HFFc6 (cell line): Measurements from ENCODE around the gene DNAJB13. TPM values are rescaled to one million over a fixed set of nuclear protein-coding genes. Genes with fewer than 3 reads are reported as not detected.

Source experiments
- DNase-seq: peaks from one replicate; pipeline ENCODE4 v3.0.0-alpha.2; 2018
- H3K27ac Mint-ChIP-seq: 2 replicates; pipeline ENCODE4 v1.8.0; 2020; ENCODE audit warnings: mild to moderate bottlenecking, mixed read lengths
- H3K27me3 Mint-ChIP-seq: 2 replicates; pipeline ENCODE4 v1.8.0; 2021; ENCODE audit warnings: mild to moderate bottlenecking, moderate library complexity, mixed read lengths; ENCODE audit not compliant: insufficient read depth
- H3K36me3 Mint-ChIP-seq: 2 replicates; pipeline ENCODE4 v1.8.0; 2021; ENCODE audit warnings: low read depth, mixed read lengths
- H3K4me1 Mint-ChIP-seq: 2 replicates; pipeline ENCODE4 v1.8.0; 2020; ENCODE audit warnings: low read depth, mixed read lengths
- H3K4me3 Mint-ChIP-seq: 2 replicates; pipeline ENCODE4 v1.8.0; 2020; ENCODE audit warnings: mild to moderate bottlenecking, moderate library complexity, mixed read lengths
- H3K9me3 Mint-ChIP-seq: 2 replicates; pipeline ENCODE4 v1.8.0; 2020; ENCODE audit warnings: mild to moderate bottlenecking, mixed read lengths
- total RNA-seq, 6 experiments: library from RNA; stranded (reverse); fragmentation: NEBNext Ultra II Directional; extraction: Animal tissue kit (Norgen Biotek cat#: 25700); gene quantifications; 2 replicates in 1 of 6; 3 replicates in 5 of 6; pipeline ENCODE4 v1.2.3, GENCODE V29; 2021
- TF ChIP-seq, protein P1 (sequence below): fragments of 200-600 bp; sonication (generic); IDR thresholded peaks from 2 replicates; pipeline ENCODE4 v1.5.0; 2021; ENCODE audit warnings: antibody characterized with exemption, mild to moderate bottlenecking

DNAJB13 gene
- total RNA-seq, 6 experiments from 2014 or later = 0.11 to 0.25 (median 0.17) TPM; not detected in 2

DNA sequence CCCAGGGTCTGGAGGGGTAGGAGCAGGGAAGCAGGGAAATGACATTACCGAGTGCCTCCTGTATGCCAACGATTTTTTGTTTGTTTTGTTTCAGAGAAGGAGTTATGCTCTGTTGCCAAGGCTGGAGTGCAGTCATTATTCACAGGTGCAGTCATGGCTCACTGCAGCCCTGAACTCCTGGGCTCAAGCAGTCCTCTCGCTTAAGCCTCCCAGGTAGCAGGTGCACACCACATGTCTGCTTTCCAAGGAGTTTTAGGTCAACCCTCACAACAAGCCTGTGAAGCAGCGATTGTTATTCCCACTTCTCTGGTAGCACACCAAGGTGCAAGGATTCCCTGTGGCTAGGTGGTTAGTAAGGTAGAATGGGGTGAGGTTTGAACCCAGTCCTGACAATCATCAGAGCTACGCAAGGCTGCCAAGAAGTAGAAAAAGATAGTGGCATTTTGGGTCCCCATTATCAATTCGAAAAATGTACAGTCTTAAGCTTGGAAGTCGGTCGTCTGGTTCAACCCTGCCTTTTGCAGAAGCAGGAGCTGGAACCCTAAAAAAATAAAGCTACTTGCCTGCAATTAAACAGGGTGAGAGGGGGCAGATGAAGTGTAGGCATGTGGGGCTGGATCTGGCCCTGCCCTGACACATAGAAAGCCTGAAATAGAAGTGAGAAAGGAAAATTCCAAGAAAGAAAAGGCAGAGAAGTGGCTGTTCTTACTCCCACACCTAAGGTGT, 48.9 kb downstream of the DNAJB13 start:
- Mint-ChIP-seq H3K36me3 (no peaks in the 10 kb centered on the region), H3K27ac (no peak overlapping the region), H3K27me3 (no peaks in the 10 kb centered on the region), H3K4me1 (no peaks in the 10 kb centered on the region), H3K9me3 (no peaks in the 10 kb centered on the region), H3K4me3 (no peak overlapping the region)
- TF ChIP-seq, protein P1, sequence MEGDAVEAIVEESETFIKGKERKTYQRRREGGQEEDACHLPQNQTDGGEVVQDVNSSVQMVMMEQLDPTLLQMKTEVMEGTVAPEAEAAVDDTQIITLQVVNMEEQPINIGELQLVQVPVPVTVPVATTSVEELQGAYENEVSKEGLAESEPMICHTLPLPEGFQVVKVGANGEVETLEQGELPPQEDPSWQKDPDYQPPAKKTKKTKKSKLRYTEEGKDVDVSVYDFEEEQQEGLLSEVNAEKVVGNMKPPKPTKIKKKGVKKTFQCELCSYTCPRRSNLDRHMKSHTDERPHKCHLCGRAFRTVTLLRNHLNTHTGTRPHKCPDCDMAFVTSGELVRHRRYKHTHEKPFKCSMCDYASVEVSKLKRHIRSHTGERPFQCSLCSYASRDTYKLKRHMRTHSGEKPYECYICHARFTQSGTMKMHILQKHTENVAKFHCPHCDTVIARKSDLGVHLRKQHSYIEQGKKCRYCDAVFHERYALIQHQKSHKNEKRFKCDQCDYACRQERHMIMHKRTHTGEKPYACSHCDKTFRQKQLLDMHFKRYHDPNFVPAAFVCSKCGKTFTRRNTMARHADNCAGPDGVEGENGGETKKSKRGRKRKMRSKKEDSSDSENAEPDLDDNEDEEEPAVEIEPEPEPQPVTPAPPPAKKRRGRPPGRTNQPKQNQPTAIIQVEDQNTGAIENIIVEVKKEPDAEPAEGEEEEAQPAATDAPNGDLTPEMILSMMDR = no peak
- DNase-seq = no peak

DNA sequence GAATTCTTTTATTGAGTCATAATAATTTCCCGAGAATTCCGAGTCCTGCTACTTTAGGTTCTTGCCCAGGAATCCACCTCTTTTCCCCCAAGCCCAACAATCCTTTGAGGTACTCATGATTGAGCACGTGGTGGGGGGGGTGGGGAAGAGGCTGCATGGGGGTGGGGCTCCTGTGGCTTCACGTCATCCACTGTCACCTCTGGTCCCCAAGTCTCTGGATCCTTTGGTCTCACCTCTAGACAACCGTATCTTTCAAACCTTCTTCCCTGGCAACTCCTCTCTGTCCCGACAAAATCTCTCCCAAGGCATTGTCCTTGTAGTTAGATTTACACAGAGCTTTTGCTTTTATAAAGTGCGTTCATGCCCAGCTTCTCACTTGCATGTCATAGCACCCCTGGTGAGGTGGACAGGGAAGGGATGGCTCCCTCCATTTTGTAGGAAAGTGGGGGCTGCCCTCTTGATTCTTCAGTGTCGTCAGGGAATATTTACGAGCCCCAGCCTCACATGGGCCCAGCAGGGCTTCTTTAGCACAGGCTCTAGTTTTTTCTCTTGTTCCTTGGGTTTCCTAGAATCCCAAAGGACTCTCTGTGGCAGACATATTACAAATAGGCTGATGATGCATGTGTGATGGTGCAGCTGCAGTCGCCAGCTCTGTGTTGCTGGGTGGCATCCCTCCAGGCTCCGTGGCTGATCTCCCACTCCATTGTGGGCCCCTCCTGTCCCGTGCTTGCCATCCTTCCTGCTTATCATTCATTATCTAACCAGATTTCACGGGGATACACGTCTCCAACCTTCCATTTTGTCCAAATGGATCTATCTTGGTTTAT, 49.7 kb downstream of the DNAJB13 start:
- DNase-seq = no peak
- no peak overlapping the region for H3K4me3 Mint-ChIP-seq
- no peaks in the 10 kb centered on the region for H3K9me3 Mint-ChIP-seq
- TF ChIP-seq, protein P1 = no peak
- no peaks in the 10 kb centered on the region for H3K4me1 Mint-ChIP-seq
- H3K27me3 Mint-ChIP-seq = no peaks in the 10 kb centered on the region
- no peaks in the 10 kb centered on the region for H3K36me3 Mint-ChIP-seq
- no peak overlapping the region for H3K27ac Mint-ChIP-seq

DNA sequence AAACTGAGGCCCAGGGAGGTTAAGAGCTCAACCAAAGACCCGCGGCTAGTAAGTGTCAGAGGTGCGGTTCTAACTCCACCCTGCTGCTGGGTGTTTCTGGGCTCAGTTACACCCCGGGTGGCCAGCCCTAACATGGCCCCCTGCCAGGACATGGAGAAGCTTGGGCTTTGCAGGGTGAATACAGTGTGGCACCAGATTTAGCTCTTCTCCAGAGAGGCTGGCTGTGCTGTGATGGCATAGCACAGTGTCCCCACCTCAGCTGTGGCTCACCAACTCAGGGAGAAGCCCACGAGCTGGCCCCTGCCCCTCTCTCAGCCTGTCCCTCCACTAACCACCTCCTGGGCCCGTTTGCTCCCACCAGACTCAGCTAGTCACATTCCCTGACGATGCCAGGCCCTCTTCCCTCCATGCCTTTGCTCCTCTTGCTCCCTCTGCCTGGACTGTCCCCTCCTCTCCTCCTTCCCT, 51.0 kb downstream of the DNAJB13 start:
- TF ChIP-seq, protein P1 = no peak
- Mint-ChIP-seq H3K36me3 (no peaks in the 10 kb centered on the region), H3K9me3 (no peaks in the 10 kb centered on the region), H3K27me3 (no peaks in the 10 kb centered on the region), H3K4me3 (no peak overlapping the region), H3K4me1 (no peaks in the 10 kb centered on the region), H3K27ac (no peak overlapping the region)
- DNase-seq = no peak

DNA sequence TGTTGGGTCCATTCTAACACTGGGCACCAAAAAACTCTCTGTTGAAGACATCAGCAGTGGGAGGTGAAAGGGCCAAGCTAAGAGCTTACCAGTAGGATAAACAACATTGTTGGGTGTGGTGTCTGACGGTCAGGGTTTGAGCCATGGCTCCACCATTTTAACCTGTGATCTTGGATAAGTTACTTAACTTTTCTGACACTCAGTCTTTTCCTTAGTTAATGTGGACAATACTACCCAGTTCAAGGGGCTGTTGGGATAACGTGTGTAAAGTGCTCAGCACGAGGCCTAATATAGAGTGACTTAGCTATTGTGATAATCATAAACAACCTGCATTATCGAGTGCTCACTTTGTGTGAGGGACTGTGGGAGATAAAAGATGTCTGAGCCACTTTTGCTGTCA, 52.0 kb downstream of the DNAJB13 start:
- H3K4me3 Mint-ChIP-seq = no peak overlapping the region
- TF ChIP-seq, protein P1 = no peak
- no peaks in the 10 kb centered on the region for H3K36me3 Mint-ChIP-seq
- no peaks in the 10 kb centered on the region for H3K4me1 Mint-ChIP-seq
- H3K27me3 Mint-ChIP-seq = no peaks in the 10 kb centered on the region
- no peak overlapping the region for H3K27ac Mint-ChIP-seq
- H3K9me3 Mint-ChIP-seq = no peaks in the 10 kb centered on the region
- DNase-seq = no peak

DNA sequence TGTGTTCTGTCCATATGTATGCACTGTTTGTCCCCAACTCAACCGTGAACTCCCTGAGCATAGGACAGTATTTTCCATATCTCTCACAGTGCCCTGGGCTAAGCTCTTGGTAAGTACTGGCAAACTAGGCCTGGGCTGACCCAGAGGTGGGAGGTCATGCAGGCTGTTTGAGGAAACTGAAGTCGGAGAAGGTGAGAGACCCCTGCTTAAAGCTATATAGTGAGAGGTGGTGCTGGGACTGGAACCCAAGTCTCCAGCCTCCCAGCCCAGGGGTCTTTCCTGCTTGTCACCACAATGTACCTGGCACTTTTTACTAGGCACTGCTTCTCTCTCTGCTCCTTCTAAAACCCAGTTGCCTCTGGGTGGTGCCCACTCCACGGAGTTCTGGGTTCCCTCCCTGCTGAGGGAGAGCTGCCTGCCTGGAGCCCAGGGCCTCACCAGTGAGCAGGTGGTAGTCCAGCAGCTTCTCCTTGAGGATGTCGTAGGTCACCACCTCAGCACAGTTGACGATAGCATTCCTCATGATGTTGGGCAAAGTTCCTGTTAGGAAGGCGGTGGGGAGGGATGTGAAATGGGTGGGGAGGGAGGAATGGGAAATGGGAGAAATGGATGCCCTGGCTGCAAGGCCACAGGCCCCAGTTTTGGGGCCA, 53.3 kb downstream of the DNAJB13 start:
- Mint-ChIP-seq H3K4me1 (no peaks in the 10 kb centered on the region), H3K9me3 (no peaks in the 10 kb centered on the region), H3K4me3 (no peak overlapping the region), H3K27ac (no peak overlapping the region), H3K27me3 (peaks cover 2% of the 10 kb centered on the region; the same call in 1 of the 2 replicates), H3K36me3 (no peaks in the 10 kb centered on the region)
- no peak for DNase-seq
- TF ChIP-seq, protein P1 = no peak
